CD4-positive, alpha-beta T cell (primary cell): ENCODE data around the gene SDC4. TPM values are rescaled to one million over a fixed set of nuclear protein-coding genes. Genes with fewer than 3 reads are reported as not detected.

Source experiments
- ATAC-seq: fragments of 200-7000 bp; cut with Tn5 transposase; one replicate; pipeline ENCODE4 v1.10.0; 2022; ENCODE audit warnings: mild to moderate bottlenecking; ENCODE audit not compliant: poor library complexity
- CTCF ChIA-PET: fragments of 350-600 bp; sonication (Branson Sonifier 250); formaldehyde crosslinking; loops from one replicate; lab custom pipeline; 2021; ENCODE audit warnings: antibody characterized with exemption, inconsistent platforms; lab: Charles Lee
- POLR2A ChIA-PET: fragments of 350-600 bp; sonication (Branson Sonifier 250); formaldehyde crosslinking; loops from one replicate; lab custom pipeline; 2021; ENCODE audit warnings: antibody characterized with exemption, inconsistent platforms; lab: Charles Lee
- DNase-seq, 14 experiments: peaks; one replicate each; pipeline ENCODE4 v3.0.0-alpha.2; 2013 to 2020; ENCODE audit warnings: mixed read lengths in 2 of 14
- H3K27ac ChIP-seq, 2 donors: one replicate each; pipeline versions ENCODE4 v1.5.1 to v1.7.0; 2013; ENCODE audit warnings: low read length in 2 of 2, low read depth in 1 of 2, mild to moderate bottlenecking in 1 of 2
- H3K27me3 ChIP-seq, 2 experiments: 1 replicate in 1 of 2; 2 replicates in 1 of 2; pipeline versions ENCODE4 v1.6.1 to v1.7.0; 2013; ENCODE audit warnings: low read length in 2 of 2, control low read depth in 1 of 2, mild to moderate bottlenecking in 1 of 2, moderate library complexity in 1 of 2; ENCODE audit not compliant: insufficient read depth in 2 of 2, control insufficient read depth in 1 of 2
- H3K36me3 ChIP-seq: one replicate; pipeline ENCODE4 v1.6.1; 2013; ENCODE audit warnings: low read length, control low read depth; ENCODE audit not compliant: insufficient read depth
- H3K4me1 ChIP-seq: one replicate; pipeline ENCODE4 v1.6.1; 2013; ENCODE audit warnings: low read length, control low read depth; ENCODE audit not compliant: insufficient read depth
- H3K4me3 ChIP-seq: one replicate; pipeline ENCODE4 v1.5.1; 2013; ENCODE audit warnings: mild to moderate bottlenecking, low read length, moderate library complexity
- H3K9me3 ChIP-seq, 2 experiments: 1 replicate in 1 of 2; 2 replicates in 1 of 2; pipeline versions ENCODE4 v1.6.1 to v1.7.0; 2013; ENCODE audit warnings: low read length in 2 of 2, mild to moderate bottlenecking in 2 of 2, control low read depth in 1 of 2, moderate library complexity in 1 of 2; ENCODE audit not compliant: control insufficient read depth in 1 of 2, insufficient read depth in 1 of 2
- H3K27ac Mint-ChIP-seq: one replicate; pipeline ENCODE4 v1.8.0; 2020; ENCODE audit warnings: mixed read lengths
- H3K27me3 Mint-ChIP-seq: one replicate; pipeline ENCODE4 v1.8.0; 2021; ENCODE audit warnings: mixed read lengths
- H3K36me3 Mint-ChIP-seq: one replicate; pipeline ENCODE4 v1.8.0; 2021; ENCODE audit warnings: low read depth, mixed read lengths
- H3K4me1 Mint-ChIP-seq: one replicate; pipeline ENCODE4 v1.8.0; 2021; ENCODE audit warnings: low read depth, mixed read lengths
- H3K4me3 Mint-ChIP-seq: one replicate; pipeline ENCODE4 v1.8.0; 2020; ENCODE audit warnings: mild to moderate bottlenecking, mixed read lengths
- H3K9me3 Mint-ChIP-seq: one replicate; pipeline ENCODE4 v1.8.0; 2020; ENCODE audit warnings: mixed read lengths
- intact Hi-C, 2 experiments: fragments of 100-400 bp; cut with DNase I in 1 of 2; cut with micrococcal nuclease in 1 of 2; formaldehyde crosslinking; loops; one replicate each; pipeline versions ENCODE4 v1.15.1 to v1.9.0; 2023 to 2025; cut with DNase I, micrococcal nuclease
- total RNA-seq, 174 experiments: library from RNA in 2 of 174; stranded (reverse) in 2 of 174; gene quantifications; one replicate each; pipeline ENCODE4 v1.2.3 and lab custom pipeline; 2021 to 2026
- TF ChIP-seq, protein P1 (sequence below): fragments of 200-600 bp; IDR thresholded peaks from one replicate; pipeline ENCODE4 v1.8.0; 2022; ENCODE audit warnings: antibody characterized with exemption, mild to moderate bottlenecking

SDC4 gene
- total RNA-seq, 2 experiments from 2014 or later = 1.0 to 1.1 TPM

- peaks cover 15% of the 10 kb centered on the region for H3K4me1 ChIP-seq
- no peaks in the 10 kb centered on the region for H3K36me3 ChIP-seq
- Mint-ChIP-seq H3K4me1 (no peaks in the 10 kb centered on the region), H3K36me3 (no peaks in the 10 kb centered on the region), H3K27ac (no peak overlapping the region), H3K4me3 (no peak overlapping the region), H3K27me3 (peaks cover 55% of the 10 kb centered on the region), H3K9me3 (no peaks in the 10 kb centered on the region)
- no peak for DNase-seq
- ChIA-PET CTCF (no interaction called here), POLR2A (no interaction called here)
- no peak overlapping the region for H3K27ac ChIP-seq
- no peak for ATAC-seq
- no peak overlapping the region for H3K4me3 ChIP-seq
- H3K9me3 ChIP-seq = no peaks in the 10 kb centered on the region
- peaks cover 10 to 13% of the 10 kb centered on the region in 2 experiments for H3K27me3 ChIP-seq
- TF ChIP-seq, protein P1, sequence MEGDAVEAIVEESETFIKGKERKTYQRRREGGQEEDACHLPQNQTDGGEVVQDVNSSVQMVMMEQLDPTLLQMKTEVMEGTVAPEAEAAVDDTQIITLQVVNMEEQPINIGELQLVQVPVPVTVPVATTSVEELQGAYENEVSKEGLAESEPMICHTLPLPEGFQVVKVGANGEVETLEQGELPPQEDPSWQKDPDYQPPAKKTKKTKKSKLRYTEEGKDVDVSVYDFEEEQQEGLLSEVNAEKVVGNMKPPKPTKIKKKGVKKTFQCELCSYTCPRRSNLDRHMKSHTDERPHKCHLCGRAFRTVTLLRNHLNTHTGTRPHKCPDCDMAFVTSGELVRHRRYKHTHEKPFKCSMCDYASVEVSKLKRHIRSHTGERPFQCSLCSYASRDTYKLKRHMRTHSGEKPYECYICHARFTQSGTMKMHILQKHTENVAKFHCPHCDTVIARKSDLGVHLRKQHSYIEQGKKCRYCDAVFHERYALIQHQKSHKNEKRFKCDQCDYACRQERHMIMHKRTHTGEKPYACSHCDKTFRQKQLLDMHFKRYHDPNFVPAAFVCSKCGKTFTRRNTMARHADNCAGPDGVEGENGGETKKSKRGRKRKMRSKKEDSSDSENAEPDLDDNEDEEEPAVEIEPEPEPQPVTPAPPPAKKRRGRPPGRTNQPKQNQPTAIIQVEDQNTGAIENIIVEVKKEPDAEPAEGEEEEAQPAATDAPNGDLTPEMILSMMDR = no peak
- intact Hi-C loops = no loop called here
Observed at GRCh38 chr20:45288860-45289259, 59.4 kb downstream of the SDC4 start.

DNA sequence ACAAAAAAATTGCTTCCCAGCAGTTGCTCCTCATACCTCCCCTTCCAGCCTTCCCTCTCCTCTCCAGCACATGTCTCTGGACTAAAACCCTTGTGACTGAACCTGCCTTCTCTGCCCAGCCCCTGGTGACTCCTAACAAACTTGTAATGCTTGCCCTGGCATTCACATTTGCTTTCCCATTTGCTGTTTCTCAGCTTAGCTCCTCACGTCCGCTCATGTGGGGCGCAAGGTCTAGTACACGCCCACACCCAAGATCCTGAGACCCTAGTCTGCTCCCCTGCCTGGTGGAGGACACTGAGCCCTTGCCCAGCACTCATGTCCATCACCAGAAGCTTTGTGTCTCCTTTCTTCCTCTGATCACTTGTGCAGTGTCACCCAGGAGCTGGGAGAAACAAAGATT, 59.8 kb downstream of the SDC4 start:
- DNase-seq (no peak), ATAC-seq (no peak)
- Histone ChIP-seq H3K4me1 (peaks cover 10% of the 10 kb centered on the region), H3K4me3 (no peak overlapping the region), H3K36me3 (no peaks in the 10 kb centered on the region), H3K27ac (no peak overlapping the region), H3K27me3 (peaks cover 9% of the 10 kb centered on the region in 2 experiments), H3K9me3 (no peaks in the 10 kb centered on the region)
- Mint-ChIP-seq H3K27me3 (peaks cover 52% of the 10 kb centered on the region), H3K4me3 (no peak overlapping the region), H3K27ac (no peak overlapping the region), H3K36me3 (no peaks in the 10 kb centered on the region), H3K9me3 (no peaks in the 10 kb centered on the region), H3K4me1 (no peaks in the 10 kb centered on the region)
- POLR2A ChIA-PET = no interaction called here
- TF ChIP-seq, protein P1 = no peak
- intact Hi-C loops = no loop called here
- CTCF ChIA-PET = no interaction called here

GRCh38 chr20:45283551-45284057, 64.6 kb downstream of the SDC4 start:
- Mint-ChIP-seq H3K9me3 (no peaks in the 10 kb centered on the region), H3K4me1 (no peaks in the 10 kb centered on the region), H3K27me3 (peaks cover 50% of the 10 kb centered on the region), H3K27ac (no peak overlapping the region), H3K4me3 (no peak overlapping the region), H3K36me3 (no peaks in the 10 kb centered on the region)
- ChIA-PET POLR2A (no interaction called here), CTCF (interaction anchor here (1.3 kb wide), 1 partner anchor 10 kb away, joined by 4 read pairs; no protein-coding TSS in a partner anchor)
- TF ChIP-seq, protein P1 = no peak
- no peaks in the 10 kb centered on the region for H3K4me1 ChIP-seq
- H3K9me3 ChIP-seq = no peaks in the 10 kb centered on the region
- ATAC-seq (no peak), DNase-seq (no peak)
- H3K27me3 ChIP-seq = peaks cover 0 to 12% of the 10 kb centered on the region in 2 experiments
- H3K4me3 ChIP-seq = no peak overlapping the region
- H3K36me3 ChIP-seq = no peaks in the 10 kb centered on the region
- H3K27ac ChIP-seq = no peak overlapping the region
- intact Hi-C loops = no loop called here
